ENCODE data around the gene NLGN1.

The NLGN1 gene

DNA sequence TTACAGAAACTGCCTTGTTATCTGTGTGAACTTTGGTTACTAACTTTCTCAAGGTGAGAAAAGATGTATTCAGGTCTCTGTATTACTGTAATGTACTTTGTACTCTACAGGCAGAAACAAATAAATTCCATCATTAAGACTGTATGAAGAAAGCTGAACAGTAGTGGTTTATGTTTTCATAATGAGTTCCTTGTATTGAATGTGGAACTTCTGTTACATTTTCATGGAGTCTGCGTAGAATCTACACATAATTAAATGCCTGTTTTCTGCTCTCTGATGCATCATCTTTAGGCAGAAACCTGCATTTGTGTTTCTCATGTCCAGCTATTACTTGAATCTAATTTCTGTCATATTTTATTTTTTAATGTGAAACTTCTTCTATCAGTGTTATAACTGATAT, 302.8 kb downstream of the NLGN1 start:
- ATAC-seq = no peak
- TF ChIP-seq ISL1 (CRISPR knock-in tag; IDR thresholded peaks at IDR 0.05) (no peak), ESRRG (CRISPR knock-in tag; IDR thresholded peaks at IDR 0.05) (no peak), SNAI2 (CRISPR knock-in tag; IDR thresholded peaks at IDR 0.05) (no peak), ZNF565 (CRISPR knock-in tag; conservative IDR thresholded peaks at IDR 0.05; ENCODE audit: low read depth) (no peak), ZFP3 (CRISPR knock-in tag; IDR thresholded peaks at IDR 0.05) (no peak), TCF4 (CRISPR knock-in tag; IDR thresholded peaks at IDR 0.05; ENCODE audit: borderline replicate concordance) (no peak)

GRCh38 chr3:173702561-173702960, 305.0 kb downstream of the NLGN1 start:
- no peak for ATAC-seq

DNA sequence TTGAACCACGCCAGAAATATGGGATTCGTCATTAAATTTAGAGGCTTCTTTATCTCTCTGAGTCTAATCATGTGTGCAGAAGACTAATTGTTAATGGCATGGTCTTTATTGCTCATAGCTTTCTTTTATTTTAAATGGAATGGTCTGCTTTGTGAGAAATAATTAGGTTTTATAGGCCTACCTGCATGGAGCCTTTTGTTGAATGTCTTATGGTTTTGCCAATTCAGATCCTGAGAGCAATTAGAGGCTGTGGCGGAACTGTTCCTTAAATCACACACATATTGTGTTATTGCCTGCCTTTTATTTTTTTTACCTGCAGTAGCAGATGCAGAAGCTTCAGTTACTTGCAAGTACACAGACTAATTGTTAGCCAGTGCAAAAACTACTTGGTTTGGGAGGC, 306.2 kb downstream of the NLGN1 start:
- TF ChIP-seq TOX (CRISPR knock-in tag; IDR thresholded peaks at IDR 0.05; ENCODE audit: borderline replicate concordance) = no peak
- TF ChIP-seq BACH2 (CRISPR knock-in tag; IDR thresholded peaks at IDR 0.05; ENCODE audit: borderline replicate concordance) = no peak
- no peak for TF ChIP-seq CSDC2 (CRISPR knock-in tag; IDR thresholded peaks at IDR 0.05)
- no peak for TF ChIP-seq ESRRG (CRISPR knock-in tag; IDR thresholded peaks at IDR 0.05)
- TF ChIP-seq, protein P1, sequence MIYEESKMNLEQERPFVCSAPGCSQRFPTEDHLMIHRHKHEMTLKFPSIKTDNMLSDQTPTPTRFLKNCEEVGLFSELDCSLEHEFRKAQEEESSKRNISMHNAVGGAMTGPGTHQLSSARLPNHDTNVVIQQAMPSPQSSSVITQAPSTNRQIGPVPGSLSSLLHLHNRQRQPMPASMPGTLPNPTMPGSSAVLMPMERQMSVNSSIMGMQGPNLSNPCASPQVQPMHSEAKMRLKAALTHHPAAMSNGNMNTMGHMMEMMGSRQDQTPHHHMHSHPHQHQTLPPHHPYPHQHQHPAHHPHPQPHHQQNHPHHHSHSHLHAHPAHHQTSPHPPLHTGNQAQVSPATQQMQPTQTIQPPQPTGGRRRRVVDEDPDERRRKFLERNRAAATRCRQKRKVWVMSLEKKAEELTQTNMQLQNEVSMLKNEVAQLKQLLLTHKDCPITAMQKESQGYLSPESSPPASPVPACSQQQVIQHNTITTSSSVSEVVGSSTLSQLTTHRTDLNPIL (CRISPR knock-in tag; IDR thresholded peaks at IDR 0.05; ENCODE audit: low read depth) = no peak
- no peak for TF ChIP-seq ZNF70 (CRISPR knock-in tag; IDR thresholded peaks at IDR 0.05)
- no peak for ATAC-seq

More at GRCh38 chr3:173702561-173702960, 305.0 kb downstream of the NLGN1 start:
- TF ChIP-seq TCF4 (CRISPR knock-in tag; IDR thresholded peaks at IDR 0.05; ENCODE audit: borderline replicate concordance) (no peak), SNAI2 (CRISPR knock-in tag; IDR thresholded peaks at IDR 0.05) (no peak), TOX (CRISPR knock-in tag; IDR thresholded peaks at IDR 0.05; ENCODE audit: borderline replicate concordance) (no peak), ISL1 (CRISPR knock-in tag; IDR thresholded peaks at IDR 0.05) (no peak), ZNF8 (CRISPR knock-in tag; IDR thresholded peaks at IDR 0.05) (no peak), ZFP30 (CRISPR knock-in tag; IDR thresholded peaks at IDR 0.05) (no peak), PPARA (CRISPR knock-in tag; IDR thresholded peaks at IDR 0.05; ENCODE audit: borderline replicate concordance) (no peak), ZNF565 (CRISPR knock-in tag; conservative IDR thresholded peaks at IDR 0.05; ENCODE audit: low read depth) (no peak), ZFP3 (CRISPR knock-in tag; IDR thresholded peaks at IDR 0.05) (no peak), GLIS3 (CRISPR knock-in tag; IDR thresholded peaks at IDR 0.05) (no peak), ESRRG (CRISPR knock-in tag; IDR thresholded peaks at IDR 0.05) (no peak)
- TF ChIP-seq, protein P2, sequence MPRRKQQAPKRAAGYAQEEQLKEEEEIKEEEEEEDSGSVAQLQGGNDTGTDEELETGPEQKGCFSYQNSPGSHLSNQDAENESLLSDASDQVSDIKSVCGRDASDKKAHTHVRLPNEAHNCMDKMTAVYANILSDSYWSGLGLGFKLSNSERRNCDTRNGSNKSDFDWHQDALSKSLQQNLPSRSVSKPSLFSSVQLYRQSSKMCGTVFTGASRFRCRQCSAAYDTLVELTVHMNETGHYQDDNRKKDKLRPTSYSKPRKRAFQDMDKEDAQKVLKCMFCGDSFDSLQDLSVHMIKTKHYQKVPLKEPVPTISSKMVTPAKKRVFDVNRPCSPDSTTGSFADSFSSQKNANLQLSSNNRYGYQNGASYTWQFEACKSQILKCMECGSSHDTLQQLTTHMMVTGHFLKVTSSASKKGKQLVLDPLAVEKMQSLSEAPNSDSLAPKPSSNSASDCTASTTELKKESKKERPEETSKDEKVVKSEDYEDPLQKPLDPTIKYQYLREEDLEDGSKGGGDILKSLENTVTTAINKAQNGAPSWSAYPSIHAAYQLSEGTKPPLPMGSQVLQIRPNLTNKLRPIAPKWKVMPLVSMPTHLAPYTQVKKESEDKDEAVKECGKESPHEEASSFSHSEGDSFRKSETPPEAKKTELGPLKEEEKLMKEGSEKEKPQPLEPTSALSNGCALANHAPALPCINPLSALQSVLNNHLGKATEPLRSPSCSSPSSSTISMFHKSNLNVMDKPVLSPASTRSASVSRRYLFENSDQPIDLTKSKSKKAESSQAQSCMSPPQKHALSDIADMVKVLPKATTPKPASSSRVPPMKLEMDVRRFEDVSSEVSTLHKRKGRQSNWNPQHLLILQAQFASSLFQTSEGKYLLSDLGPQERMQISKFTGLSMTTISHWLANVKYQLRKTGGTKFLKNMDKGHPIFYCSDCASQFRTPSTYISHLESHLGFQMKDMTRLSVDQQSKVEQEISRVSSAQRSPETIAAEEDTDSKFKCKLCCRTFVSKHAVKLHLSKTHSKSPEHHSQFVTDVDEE (CRISPR knock-in tag; IDR thresholded peaks at IDR 0.05) = no peak

DNA sequence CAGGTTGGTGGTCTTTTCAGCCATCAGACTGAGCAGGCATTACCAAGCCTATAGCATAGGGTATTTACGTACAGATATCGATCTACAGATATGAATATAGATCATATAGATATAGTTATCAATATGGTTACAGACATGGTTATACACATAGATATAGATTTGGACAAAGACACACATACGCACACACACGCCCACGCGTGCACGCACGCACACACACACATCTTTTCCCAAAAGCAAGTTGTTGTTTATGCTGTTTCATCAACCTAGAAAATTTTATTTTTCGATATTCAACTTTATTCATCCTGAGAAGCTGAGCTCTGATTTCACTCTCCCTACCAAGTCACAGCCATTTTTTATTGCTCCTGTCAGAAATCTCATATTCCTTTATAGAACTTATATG, 309.1 kb downstream of the NLGN1 start:
- ATAC-seq = no peak
- no peak for TF ChIP-seq ZNF565 (CRISPR knock-in tag; conservative IDR thresholded peaks at IDR 0.05; ENCODE audit: low read depth)
- no peak for TF ChIP-seq RARB (CRISPR knock-in tag; IDR thresholded peaks at IDR 0.05)
- TF ChIP-seq ARNTL (CRISPR knock-in tag; IDR thresholded peaks at IDR 0.05; ENCODE audit: borderline replicate concordance, low read depth) = no peak
- TF ChIP-seq, protein P1 (CRISPR knock-in tag; IDR thresholded peaks at IDR 0.05; ENCODE audit: low read depth) = no peak
- no peak for TF ChIP-seq PPARA (CRISPR knock-in tag; IDR thresholded peaks at IDR 0.05; ENCODE audit: borderline replicate concordance)
- TF ChIP-seq CSDC2 (CRISPR knock-in tag; IDR thresholded peaks at IDR 0.05) = no peak
- no peak for TF ChIP-seq ZFP30 (CRISPR knock-in tag; IDR thresholded peaks at IDR 0.05)

DNA sequence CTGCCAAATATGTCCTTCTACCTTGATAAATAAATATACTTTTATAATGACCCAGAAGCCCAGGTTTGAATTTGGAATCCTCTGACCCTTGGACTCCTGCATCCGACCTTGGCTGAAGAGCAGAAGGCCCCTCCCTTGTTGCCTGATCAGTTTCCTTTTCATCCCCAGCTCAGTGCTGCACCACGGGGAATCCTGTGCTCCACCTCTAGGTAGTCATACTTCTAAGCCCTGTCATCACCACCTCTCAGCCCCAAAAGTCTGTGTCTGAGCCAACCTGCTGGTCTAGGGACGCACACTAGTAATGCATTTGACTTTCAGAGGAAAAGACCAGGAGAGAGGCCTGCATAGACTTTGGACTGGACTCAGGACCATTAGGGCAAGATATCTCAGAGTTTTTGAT, 310.6 kb downstream of the NLGN1 start:
- ATAC-seq = no peak
- TF ChIP-seq PATZ1 (CRISPR knock-in tag; IDR thresholded peaks at IDR 0.05; ENCODE audit: borderline replicate concordance) (no peak), RARB (CRISPR knock-in tag; IDR thresholded peaks at IDR 0.05) (no peak), CSDC2 (CRISPR knock-in tag; IDR thresholded peaks at IDR 0.05) (no peak), ESRRG (CRISPR knock-in tag; IDR thresholded peaks at IDR 0.05) (no peak), CSRNP3 (CRISPR knock-in tag; IDR thresholded peaks at IDR 0.05) (no peak), POU6F1 (CRISPR knock-in tag; IDR thresholded peaks at IDR 0.05; ENCODE audit: borderline replicate concordance, low read depth) (no peak), ZNF565 (CRISPR knock-in tag; conservative IDR thresholded peaks at IDR 0.05; ENCODE audit: low read depth) (no peak), TCF4 (CRISPR knock-in tag; IDR thresholded peaks at IDR 0.05; ENCODE audit: borderline replicate concordance) (no peak), ZFP3 (CRISPR knock-in tag; IDR thresholded peaks at IDR 0.05) (no peak), ISL1 (CRISPR knock-in tag; IDR thresholded peaks at IDR 0.05) (no peak), ZFP30 (CRISPR knock-in tag; IDR thresholded peaks at IDR 0.05) (no peak), SNAI2 (CRISPR knock-in tag; IDR thresholded peaks at IDR 0.05) (no peak), BACH2 (CRISPR knock-in tag; IDR thresholded peaks at IDR 0.05; ENCODE audit: borderline replicate concordance) (no peak), ARNTL (CRISPR knock-in tag; IDR thresholded peaks at IDR 0.05; ENCODE audit: borderline replicate concordance, low read depth) (no peak), GLIS3 (CRISPR knock-in tag; IDR thresholded peaks at IDR 0.05) (no peak)

All from SK-N-SH treated with all-trans-retinoic acid at 6 μM for 48 hours (cell line).